ENCODE results near the gene RTN4RL1. TPM values are rescaled to one million over a fixed set of nuclear protein-coding genes. Genes with fewer than 3 reads are reported as not detected.
"Not testable (repeated sequence)": the region's sequence is repeated elsewhere in the genome, so short reads cannot be mapped to it uniquely, and the experiment has no call there.

RTN4RL1 gene
- total and polyA plus RNA-seq, 7 experiments from 2014 or later: 0.19 to 1.5 (median 0.49) TPM; not detected in 2

DNA sequence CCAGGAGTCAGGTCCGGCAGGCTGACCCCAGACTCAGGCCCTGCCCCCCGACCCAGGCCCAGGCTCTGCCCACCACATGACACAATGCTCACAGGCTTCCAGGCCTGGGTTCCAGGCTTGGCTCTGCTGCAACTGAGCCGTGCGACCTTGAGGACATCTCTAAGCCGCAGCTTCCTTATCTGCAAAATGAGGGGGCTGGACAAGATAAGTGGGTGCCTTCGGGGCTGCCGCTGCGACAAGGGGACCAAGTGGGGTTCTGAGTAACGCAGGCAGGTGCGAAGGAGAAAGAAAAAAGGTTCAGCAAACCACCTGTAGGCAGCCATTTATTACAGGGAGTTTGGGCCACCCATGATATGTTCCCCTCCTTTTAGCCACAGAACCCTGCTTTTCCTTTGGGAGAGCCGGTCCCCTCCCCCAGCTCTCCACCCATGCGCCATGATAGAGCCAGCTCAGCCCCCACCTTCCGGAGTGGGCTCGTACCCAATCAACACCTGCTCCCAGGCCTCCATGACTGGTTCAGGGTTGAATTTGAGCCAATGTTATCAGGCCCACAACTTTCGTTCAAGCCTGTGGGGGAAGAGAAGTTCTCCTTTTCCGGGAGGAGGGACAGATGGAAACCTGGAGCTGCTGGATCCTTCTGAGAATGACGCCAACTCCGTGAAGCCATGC, 38.2 kb downstream of the RTN4RL1 start:
- H3K27ac Mint-ChIP-seq: no peak overlapping the region
- DNase-seq (no peak), ATAC-seq (no peak)
- H3K4me3 Mint-ChIP-seq: no peak overlapping the region
- intact Hi-C loops (cut with micrococcal nuclease): no loop called here
- H3K27me3 Mint-ChIP-seq: peaks cover 0 to 22% (median 5%) of the 10 kb centered on the region in 5 donors
- Histone ChIP-seq H3K9me3 (ENCODE audit: control insufficient read depth in 2 of 3, low read length in 3 of 3) (no peaks in the 10 kb centered on the region), H3K27ac (ENCODE audit: low read depth, low read length) (no peak overlapping the region), H3K4me1 (ENCODE audit: control insufficient read depth in 2 of 2, insufficient read depth in 2 of 2, low read length in 2 of 2) (no peaks in the 10 kb centered on the region), H3K27me3 (ENCODE audit: control insufficient read depth in 2 of 2, insufficient read depth in 2 of 2, low read length in 2 of 2) (no peaks in the 10 kb centered on the region), H3K4me3 (ENCODE audit: low read length) (no peak overlapping the region), H3K36me3 (ENCODE audit: control insufficient read depth in 2 of 3, insufficient read depth in 3 of 3, low read length in 3 of 3) (no peaks in the 10 kb centered on the region)
- ChIA-PET POLR2A (no interaction called here), CTCF (interaction anchor here (0.8 kb wide), 1 partner anchor 34 kb away, joined by 6 read pairs; no protein-coding TSS in a partner anchor)
- no peaks in the 10 kb centered on the region for H3K9me3 Mint-ChIP-seq
- no peaks in the 10 kb centered on the region for H3K36me3 Mint-ChIP-seq
- H3K4me1 Mint-ChIP-seq: peaks cover 0 to 4% (median 0%) of the 10 kb centered on the region in 7 donors

DNA sequence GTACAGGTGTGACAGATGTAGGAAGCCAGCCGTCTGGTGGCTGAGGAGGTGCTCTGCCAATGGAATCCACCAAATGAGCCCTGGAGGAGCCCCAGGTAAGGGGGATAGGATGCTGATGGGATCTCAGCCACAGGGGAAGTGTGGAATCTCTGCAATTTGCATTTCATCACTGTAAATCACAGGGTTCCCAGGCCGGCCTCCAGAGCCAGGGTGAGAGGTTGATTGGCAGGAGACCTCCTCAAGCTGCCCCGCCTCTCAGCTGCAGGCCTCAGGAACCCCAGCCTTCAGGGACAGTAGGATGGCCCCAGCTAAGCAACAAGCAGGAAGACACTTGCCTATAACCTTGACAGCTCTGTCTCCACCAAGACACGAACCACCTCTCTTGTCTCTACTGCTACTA, 39.4 kb downstream of the RTN4RL1 start:
- H3K4me1 ChIP-seq (ENCODE audit: control insufficient read depth in 2 of 2, insufficient read depth in 2 of 2, low read length in 2 of 2): no peaks in the 10 kb centered on the region
- Mint-ChIP-seq H3K4me1 (peaks cover 0 to 4% (median 0%) of the 10 kb centered on the region in 7 donors), H3K4me3 (no peak overlapping the region), H3K27ac (no peak overlapping the region), H3K36me3 (no peaks in the 10 kb centered on the region), H3K27me3 (peaks cover 0 to 17% (median 5%) of the 10 kb centered on the region in 5 donors), H3K9me3 (no peaks in the 10 kb centered on the region)
- H3K27me3 ChIP-seq (ENCODE audit: control insufficient read depth in 2 of 2, insufficient read depth in 2 of 2, low read length in 2 of 2): no peaks in the 10 kb centered on the region
- no peaks in the 10 kb centered on the region for H3K9me3 ChIP-seq (ENCODE audit: control insufficient read depth in 2 of 3, low read length in 3 of 3)
- ATAC-seq: no peak
- intact Hi-C loops (cut with micrococcal nuclease): no loop called here
- DNase-seq: no peak
- ChIA-PET POLR2A (no interaction called here), CTCF (no interaction called here)
- H3K4me3 ChIP-seq (ENCODE audit: low read length): no peak overlapping the region
- no peak overlapping the region for H3K27ac ChIP-seq (ENCODE audit: low read depth, low read length)
- no peaks in the 10 kb centered on the region for H3K36me3 ChIP-seq (ENCODE audit: control insufficient read depth in 2 of 3, insufficient read depth in 3 of 3, low read length in 3 of 3)

DNA sequence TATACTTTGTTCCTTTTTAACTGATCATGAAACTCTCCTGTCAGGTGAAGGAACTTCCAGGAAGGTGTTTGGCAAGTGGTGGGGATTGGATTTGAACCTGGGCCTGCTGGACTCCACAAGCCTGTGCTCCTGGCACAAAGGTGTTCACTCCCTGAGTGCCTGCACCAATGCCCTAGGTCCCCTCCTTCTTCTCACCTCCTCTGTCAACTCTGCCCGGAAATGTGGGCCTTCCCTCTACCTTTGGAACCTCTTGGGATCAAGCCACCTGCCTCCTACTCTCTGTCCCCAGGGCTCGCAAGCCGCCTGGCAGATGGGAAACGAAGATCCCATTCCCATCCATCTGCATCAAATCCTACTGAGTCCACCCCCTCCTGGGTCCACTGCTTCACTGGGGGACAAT, 40.0 kb downstream of the RTN4RL1 start:
- Histone ChIP-seq H3K4me1 (ENCODE audit: control insufficient read depth in 2 of 2, insufficient read depth in 2 of 2, low read length in 2 of 2) (no peaks in the 10 kb centered on the region), H3K4me3 (ENCODE audit: low read length) (no peak overlapping the region), H3K27me3 (ENCODE audit: control insufficient read depth in 2 of 2, insufficient read depth in 2 of 2, low read length in 2 of 2) (no peaks in the 10 kb centered on the region), H3K27ac (ENCODE audit: low read depth, low read length) (no peak overlapping the region), H3K36me3 (ENCODE audit: control insufficient read depth in 2 of 3, insufficient read depth in 3 of 3, low read length in 3 of 3) (no peaks in the 10 kb centered on the region), H3K9me3 (ENCODE audit: control insufficient read depth in 2 of 3, low read length in 3 of 3) (no peaks in the 10 kb centered on the region)
- ATAC-seq (no peak), DNase-seq (no peak)
- ChIA-PET CTCF (no interaction called here), POLR2A (no interaction called here)
- peaks cover 0 to 4% (median 0%) of the 10 kb centered on the region in 7 donors for H3K4me1 Mint-ChIP-seq
- intact Hi-C loops (cut with micrococcal nuclease): no loop called here
- no peaks in the 10 kb centered on the region for H3K36me3 Mint-ChIP-seq
- H3K27me3 Mint-ChIP-seq: peaks cover 0 to 17% (median 5%) of the 10 kb centered on the region in 5 donors
- H3K27ac Mint-ChIP-seq: no peak overlapping the region
- no peaks in the 10 kb centered on the region for H3K9me3 Mint-ChIP-seq
- no peak overlapping the region for H3K4me3 Mint-ChIP-seq

DNA sequence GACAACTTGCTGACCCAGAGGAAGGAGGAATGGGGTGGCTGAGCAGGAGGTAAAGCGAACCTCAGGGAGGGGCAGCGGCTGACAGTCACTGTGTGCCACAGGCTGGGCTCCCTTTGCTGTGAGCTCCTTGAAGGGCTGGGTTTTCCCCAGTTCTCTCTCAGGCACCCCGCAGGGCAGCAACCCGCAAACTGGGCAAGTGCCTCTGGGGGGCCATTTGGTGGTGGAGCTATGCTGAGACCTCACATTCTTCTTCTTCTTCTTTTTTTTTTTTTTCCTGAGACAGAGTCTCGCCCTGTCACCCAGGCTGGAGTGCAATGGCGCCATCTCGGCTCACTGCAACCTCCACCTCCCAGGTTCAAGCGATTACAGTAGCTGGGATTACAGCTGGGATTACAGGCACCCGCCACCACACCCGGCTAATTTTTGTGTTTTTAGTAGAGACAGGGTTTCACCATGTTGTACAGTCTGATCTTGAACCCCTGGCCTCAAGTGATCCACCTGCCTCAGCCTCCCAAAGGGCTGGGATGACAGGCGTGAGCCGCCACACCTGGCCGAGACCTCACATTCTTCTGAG, 42.3 kb downstream of the RTN4RL1 start:
- ATAC-seq; DNase-seq; H3K4me1 ChIP-seq (ENCODE audit: control insufficient read depth in 2 of 2, insufficient read depth in 2 of 2, low read length in 2 of 2); H3K4me3 ChIP-seq (ENCODE audit: low read length); H3K36me3 Mint-ChIP-seq; H3K4me1 Mint-ChIP-seq; H3K27ac ChIP-seq (ENCODE audit: low read depth, low read length); H3K9me3 Mint-ChIP-seq; H3K9me3 ChIP-seq (ENCODE audit: control insufficient read depth in 2 of 3, low read length in 3 of 3); intact Hi-C loops (cut with micrococcal nuclease); H3K36me3 ChIP-seq (ENCODE audit: control insufficient read depth in 2 of 3, insufficient read depth in 3 of 3, low read length in 3 of 3); H3K4me3 Mint-ChIP-seq; H3K27ac Mint-ChIP-seq; H3K27me3 ChIP-seq (ENCODE audit: control insufficient read depth in 2 of 2, insufficient read depth in 2 of 2, low read length in 2 of 2); POLR2A ChIA-PET: not testable (repeated sequence)
- H3K27me3 Mint-ChIP-seq: peaks cover 0 to 17% (median 5%) of the 10 kb centered on the region in 5 donors
- CTCF ChIA-PET: interaction anchor here (0.5 kb wide), 1 partner anchor 448 kb away, joined by 3 read pairs; no protein-coding TSS in a partner anchor

DNA sequence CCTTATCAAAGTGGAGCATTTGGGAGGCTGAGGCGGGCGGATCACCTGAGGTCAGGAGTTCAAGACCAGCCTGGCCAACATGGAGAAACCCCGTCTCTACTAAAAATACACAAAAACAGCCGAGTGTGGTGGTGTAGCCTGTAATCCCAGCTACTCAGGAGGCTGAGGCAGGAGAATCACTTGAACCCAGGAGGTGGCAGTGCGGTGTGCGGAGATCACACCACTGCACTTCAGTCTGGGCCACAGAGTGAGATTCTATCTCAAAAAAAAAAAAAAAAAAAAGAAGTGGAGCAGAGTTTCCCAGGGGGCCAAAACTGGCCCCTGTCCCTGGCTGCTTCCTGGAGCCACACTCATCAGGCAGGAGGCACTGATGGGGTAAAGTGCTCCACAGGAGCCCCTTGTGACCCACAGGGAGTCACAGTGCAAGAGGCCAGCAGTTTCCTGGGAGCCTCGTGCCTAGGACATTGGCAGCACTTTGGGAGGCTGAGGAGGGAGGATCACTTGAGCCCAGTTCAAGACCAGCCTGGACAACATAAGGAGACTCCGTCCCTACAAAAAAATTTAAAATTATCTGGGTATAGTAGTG, 44.4 kb downstream of the RTN4RL1 start:
- ATAC-seq (no peak), DNase-seq (no peak)
- Histone ChIP-seq H3K4me3 (ENCODE audit: low read length) (no peak overlapping the region), H3K27me3 (ENCODE audit: control insufficient read depth in 2 of 2, insufficient read depth in 2 of 2, low read length in 2 of 2) (no peaks in the 10 kb centered on the region), H3K9me3 (ENCODE audit: control insufficient read depth in 2 of 3, low read length in 3 of 3) (no peaks in the 10 kb centered on the region), H3K36me3 (ENCODE audit: control insufficient read depth in 2 of 3, insufficient read depth in 3 of 3, low read length in 3 of 3) (no peaks in the 10 kb centered on the region), H3K27ac (ENCODE audit: low read depth, low read length) (no peak overlapping the region), H3K4me1 (ENCODE audit: control insufficient read depth in 2 of 2, insufficient read depth in 2 of 2, low read length in 2 of 2) (no peaks in the 10 kb centered on the region)
- Mint-ChIP-seq H3K27ac (no peak overlapping the region), H3K4me3 (no peak overlapping the region), H3K27me3 (peaks cover 5 to 31% (median 11%) of the 10 kb centered on the region in 5 donors), H3K4me1 (peaks cover 5 to 11% (median 9%) of the 10 kb centered on the region in 7 donors), H3K36me3 (no peaks in the 10 kb centered on the region), H3K9me3 (no peaks in the 10 kb centered on the region)
- ChIA-PET CTCF (no interaction called here), POLR2A (no interaction called here)
- intact Hi-C loops (cut with micrococcal nuclease): no loop called here

DNA sequence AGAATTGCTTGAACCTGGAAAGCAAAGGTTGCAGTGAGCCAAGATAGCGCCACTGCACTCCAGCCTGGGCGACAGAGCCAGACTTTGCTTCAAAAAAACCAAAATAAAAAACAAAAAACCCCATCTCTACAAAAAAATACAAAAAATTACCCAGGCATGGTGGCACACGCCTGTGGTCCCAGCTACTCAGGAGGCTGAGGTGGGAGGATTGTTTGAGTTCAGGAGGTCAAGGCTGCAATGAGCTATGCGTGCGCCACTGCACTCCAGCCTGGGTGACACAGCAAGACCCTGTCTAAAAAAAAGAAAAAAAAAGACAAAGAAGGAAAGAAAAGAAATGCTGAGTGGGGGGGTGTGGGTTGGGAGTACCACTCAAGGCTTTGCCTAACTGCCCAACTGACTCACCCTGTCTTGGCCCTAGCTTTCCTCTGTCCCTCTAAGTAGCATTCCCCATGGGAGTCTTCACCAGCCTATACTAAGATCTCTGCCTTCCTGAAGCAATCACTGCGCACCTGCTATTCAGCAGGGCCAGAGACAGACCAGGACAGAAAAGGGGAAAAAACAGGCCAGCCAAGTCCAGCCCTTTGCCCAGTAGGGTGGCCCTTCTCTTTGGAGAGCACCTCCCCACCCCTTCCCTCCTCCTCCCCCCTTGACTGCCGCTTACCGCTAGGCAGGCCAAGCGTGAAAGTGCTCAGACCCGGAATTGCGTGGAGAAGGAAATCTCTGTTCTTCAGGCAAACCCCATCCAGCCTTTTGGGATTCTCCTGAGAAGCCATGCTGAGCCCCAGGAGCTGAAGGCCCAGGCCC, 45.8 kb downstream of the RTN4RL1 start:
- Histone ChIP-seq H3K4me3 (ENCODE audit: low read length) (no peak overlapping the region), H3K36me3 (ENCODE audit: control insufficient read depth in 2 of 3, insufficient read depth in 3 of 3, low read length in 3 of 3) (no peaks in the 10 kb centered on the region), H3K27ac (ENCODE audit: low read depth, low read length) (no peak overlapping the region), H3K9me3 (ENCODE audit: control insufficient read depth in 2 of 3, low read length in 3 of 3) (no peaks in the 10 kb centered on the region), H3K27me3 (ENCODE audit: control insufficient read depth in 2 of 2, insufficient read depth in 2 of 2, low read length in 2 of 2) (no peaks in the 10 kb centered on the region), H3K4me1 (ENCODE audit: control insufficient read depth in 2 of 2, insufficient read depth in 2 of 2, low read length in 2 of 2) (no peaks in the 10 kb centered on the region)
- intact Hi-C loops (cut with micrococcal nuclease): no loop called here
- Mint-ChIP-seq H3K36me3 (no peaks in the 10 kb centered on the region), H3K27ac (no peak overlapping the region), H3K27me3 (peaks cover 13 to 40% (median 17%) of the 10 kb centered on the region in 5 donors), H3K4me1 (peaks cover 8 to 15% (median 15%) of the 10 kb centered on the region in 7 donors), H3K4me3 (no peak overlapping the region), H3K9me3 (no peaks in the 10 kb centered on the region)
- CTCF ChIA-PET: no interaction called here
- no peak for ATAC-seq
- POLR2A ChIA-PET: no interaction called here
- DNase-seq: no peak

Data from naive thymus-derived CD4-positive, alpha-beta T cell (primary cell).